SK-N-SH (cell line): ENCODE results near the gene CEBPG. TPM values are rescaled to one million over a fixed set of nuclear protein-coding genes. Genes with fewer than 3 reads are reported as not detected.

Source experiments
- CTCF ChIA-PET: fragments of 300-600, 350-600 bp; formaldehyde crosslinking; extraction: SDS; loops from one replicate; lab custom pipeline; 2021; lab: Yijun Ruan, JAX
- POLR2A ChIA-PET: fragments of 350-600 bp; sonication (Branson Sonifier 250); formaldehyde crosslinking; extraction: SDS; loops from one replicate; lab custom pipeline; 2020; ENCODE audit warnings: antibody characterized with exemption, inconsistent platforms; lab: Yijun Ruan, JAX
- DNase-seq: peaks from one replicate; pipeline ENCODE4 v3.0.0; 2012
- H2AFZ ChIP-seq: fragments of 200-600 bp; sonication (generic); 2 replicates; pipeline ENCODE4 v1.8.1; 2016; ENCODE audit warnings: antibody characterized with exemption, mild to moderate bottlenecking, low read depth
- H3F3A ChIP-seq: fragments of 200-600 bp; sonication (generic); replicated peaks from 2 replicates; pipeline ENCODE3; 2016; ENCODE audit warnings: antibody characterized with exemption, mild to moderate bottlenecking; ENCODE audit not compliant: insufficient read depth
- H3K27ac ChIP-seq, 2 experiments: fragments of 200-500 bp in 1 of 2; fragments of 200-600 bp in 1 of 2; sonication (Bioruptor generic) in 1 of 2; sonication (generic), shearing (Covaris generic) in 1 of 2; 2 replicates each; pipeline versions ENCODE4 v1.5.1 to v1.6.1; 2014 to 2016; ENCODE audit warnings: low read depth in 2 of 2, inconsistent platforms in 1 of 2, low read length in 1 of 2, mild to moderate bottlenecking in 1 of 2, mixed read lengths in 1 of 2
- H3K27me3 ChIP-seq: fragments of 200-600 bp; sonication (generic), shearing (Covaris generic); 2 replicates; pipeline ENCODE4 v1.6.1; 2016; ENCODE audit warnings: mixed run types; ENCODE audit not compliant: insufficient read depth
- H3K36me3 ChIP-seq, 2 experiments: fragments of 200-500 bp in 1 of 2; fragments of 200-600 bp in 1 of 2; sonication (Bioruptor generic) in 1 of 2; sonication (generic) in 1 of 2; replicated peaks in 1 of 2; 2 replicates each; pipeline versions ENCODE3 to v1.5.1; 2014 to 2016; ENCODE audit warnings: low read length in 1 of 2, mild to moderate bottlenecking in 1 of 2; ENCODE audit not compliant: insufficient read depth in 2 of 2, control insufficient read depth in 1 of 2
- H3K4me1 ChIP-seq, 2 experiments: fragments of 200-500 bp in 1 of 2; fragments of 200-600 bp in 1 of 2; sonication (Bioruptor generic) in 1 of 2; sonication (generic), shearing (Covaris generic) in 1 of 2; 2 replicates each; pipeline versions ENCODE4 v1.5.1 to v1.6.1; 2014 to 2016; ENCODE audit warnings: low read depth in 1 of 2, low read length in 1 of 2, mixed run types in 1 of 2; ENCODE audit not compliant: insufficient read depth in 2 of 2, control insufficient read depth in 1 of 2
- H3K4me2 ChIP-seq: fragments of 200-600 bp; sonication (generic), shearing (Covaris generic); 2 replicates; pipeline ENCODE4 v1.6.1; 2017; ENCODE audit warnings: mixed run types
- H3K4me3 ChIP-seq, 2 experiments: fragments of 200-500 bp in 1 of 2; fragments of 200-600 bp in 1 of 2; sonication (Bioruptor generic) in 1 of 2; sonication (generic), shearing (Covaris generic) in 1 of 2; 2 replicates each; pipeline versions ENCODE4 v1.5.1 to v1.8.1; 2014 to 2016; ENCODE audit warnings: low read depth in 2 of 2, inconsistent platforms in 1 of 2, low read length in 1 of 2, mild to moderate bottlenecking in 1 of 2, mixed read lengths in 1 of 2, moderate library complexity in 1 of 2
- H3K79me2 ChIP-seq: fragments of 200-600 bp; sonication (generic); 2 replicates; pipeline ENCODE4 v1.8.1; 2017; ENCODE audit warnings: mild to moderate bottlenecking; ENCODE audit not compliant: insufficient read depth
- H3K9ac ChIP-seq: fragments of 200-600 bp; sonication (generic); 2 replicates; pipeline ENCODE4 v1.6.1; 2017; ENCODE audit warnings: mixed run types
- H3K9me2 ChIP-seq: fragments of 200-600 bp; sonication (generic); 2 replicates; pipeline ENCODE4 v1.6.1; 2017; ENCODE audit warnings: mixed run types
- H3K9me3 ChIP-seq: fragments of 200-600 bp; sonication (generic); 2 replicates; pipeline ENCODE4 v1.6.1; 2017; ENCODE audit warnings: mixed run types, mild to moderate bottlenecking, moderate library complexity
- H4K20me1 ChIP-seq: fragments of 200-600 bp; sonication (generic); 2 replicates; pipeline ENCODE4 v1.6.1; 2017; ENCODE audit warnings: mild to moderate bottlenecking, mixed run types; ENCODE audit not compliant: insufficient read depth
- EZH2phosphoT487 ChIP-seq: fragments of 200-600 bp; sonication (generic); IDR thresholded peaks from 2 replicates; pipeline ENCODE4 v1.6.1; 2017; ENCODE audit warnings: low read depth, mixed run types, mild to moderate bottlenecking, antibody characterized with exemption, moderate library complexity, borderline replicate concordance
- FOSL2 ChIP-seq: IDR thresholded peaks from 2 replicates; pipeline ENCODE4 v1.4.0; 2012; ENCODE audit warnings: low read depth, mild to moderate bottlenecking, moderate library complexity, borderline replicate concordance
- GABPA ChIP-seq: IDR thresholded peaks from 2 replicates; pipeline ENCODE4 v1.4.0; 2012; ENCODE audit warnings: low read depth, mild to moderate bottlenecking
- MAX ChIP-seq: IDR thresholded peaks from 2 replicates; pipeline ENCODE4 v1.4.0; 2012; ENCODE audit warnings: low read depth
- NRF1 ChIP-seq: IDR thresholded peaks from 2 replicates; pipeline ENCODE4 v1.6.1; 2012; ENCODE audit warnings: low read depth, mild to moderate bottlenecking, low read length
- PBX3 ChIP-seq: IDR thresholded peaks from 2 replicates; pipeline ENCODE4; 2012
- RCOR1 ChIP-seq: fragments of 150-350 bp; IDR thresholded peaks from 2 replicates; pipeline ENCODE4 v1.6.1; 2017; ENCODE audit warnings: antibody characterized with exemption, low read length
- REST ChIP-seq: IDR thresholded peaks from 2 replicates; pipeline ENCODE4 v1.6.1; 2012; ENCODE audit warnings: mild to moderate bottlenecking, low read depth, low read length, moderate library complexity
- SMC3 ChIP-seq: IDR thresholded peaks from 2 replicates; pipeline ENCODE4 v1.6.1; 2012; ENCODE audit warnings: low read depth, low read length, improper control_type of control experiment
- TEAD4 ChIP-seq: IDR thresholded peaks from 2 replicates; pipeline ENCODE4 v1.4.0; 2012; ENCODE audit warnings: mild to moderate bottlenecking, borderline replicate concordance; ENCODE audit not compliant: insufficient read depth
- USF2 ChIP-seq: fragments of 150-350 bp; IDR thresholded peaks from 2 replicates; pipeline ENCODE4 v1.6.1; 2017; ENCODE audit warnings: antibody characterized with exemption, low read length, low read depth, borderline replicate concordance
- ZBTB33 ChIP-seq: IDR thresholded peaks from 2 replicates; pipeline ENCODE4 v1.4.0; 2012; ENCODE audit warnings: low read depth, borderline replicate concordance
- WGBS: methylation state at CpG from one replicate; pipeline ENCODE4 v1.1.6; 2017; ENCODE audit warnings: low lambda C conversion rate; 5-methylcytosine and 5-hydroxymethylcytosine counted together
- polyA plus RNA-seq, 3 experiments: library from polyadenylated mRNA; depleted of rRNA; stranded (reverse); fragments of >200 nt; gene quantifications; 2 replicates each; pipeline ENCODE4 v1.2.3, GENCODE V29; 2012

The CEBPG gene
- polyA plus RNA-seq, 1 of the 3 experiments (the other 2 are of a cell fraction) = 9.1 TPM

GRCh38 chr19:33396701-33397535 is 23.4 kb downstream of the CEBPG start:
- H3K79me2 ChIP-seq = no peaks in the 10 kb centered on the region
- DNase-seq = peak; percentile 27
- H3K9me3 ChIP-seq = no peaks in the 10 kb centered on the region
- TF ChIP-seq RCOR1 (no peak), FOSL2 (no peak), GABPA (no peak), USF2 (no peak), EZH2phosphoT487 (no peak), TEAD4 (no peak), REST (no peak), ZBTB33 (no peak), SMC3 (no peak), MAX (no peak), NRF1 (no peak), PBX3 (no peak)
- peaks cover 0 to 9% of the 10 kb centered on the region in 2 experiments; a peak in 1 of 4 replicates for H3K4me1 ChIP-seq
- H3F3A ChIP-seq = no peaks in the 10 kb centered on the region
- WGBS = 88% methylated on average over 17 of the region's 30 CpGs
- H3K36me3 ChIP-seq = no peaks in the 10 kb centered on the region
- POLR2A ChIA-PET = interaction anchor here (0.6 kb wide), 1 partner anchor 97 kb away, joined by 3 read pairs; no protein-coding TSS in a partner anchor
- peaks cover 8% of the 10 kb centered on the region; the same call in 1 of the 2 replicates for H4K20me1 ChIP-seq
- H3K27me3 ChIP-seq = no peaks in the 10 kb centered on the region
- H3K9me2 ChIP-seq = no peaks in the 10 kb centered on the region
- no peak overlapping the region for H3K9ac ChIP-seq
- CTCF ChIA-PET = interaction anchor here (0.7 to 22.5 kb wide), 8 partner anchors 8 to 382 kb away, joined by 3 to 511 read pairs (median 4); partner anchors contain the start of gene CEBPG
- no peak overlapping the region for H3K27ac ChIP-seq
- no peak overlapping the region for H2AFZ ChIP-seq
- no peak overlapping the region for H3K4me2 ChIP-seq
- H3K4me3 ChIP-seq = no peak overlapping the region
